GM12878 (cell line): ENCODE measurements around the gene NKAIN2. TPM values are rescaled to one million over a fixed set of nuclear protein-coding genes. Genes with fewer than 3 reads are reported as not detected.

Experiments used
- ATAC-seq: fragments of 200-7000 bp; cut with Tn5 transposase; 3 replicates; pipeline ENCODE4 v1.9.1; 2020; ENCODE audit warnings: mild to moderate bottlenecking, moderate library complexity
- BruUV-seq: library from RNA; stranded (reverse); fragments of 400-500 nt; replicated peaks from 2 replicates; lab custom pipeline; 2021; lab: Mats Ljungman, UMichigan
- CTCF ChIA-PET: fragments of 300-600 bp; sonication (Branson Sonifier 250); formaldehyde crosslinking; extraction: SDS; loops from one replicate; lab custom pipeline; 2021; ENCODE audit warnings: inconsistent platforms; lab: Yijun Ruan, JAX
- POLR2A ChIA-PET: fragments of 350-600 bp; formaldehyde crosslinking; extraction: SDS; loops from one replicate; lab custom pipeline; 2021; ENCODE audit warnings: inconsistent platforms; lab: Charles Lee
- RAD21 ChIA-PET: fragments of 300-600 bp; sonication (Branson Sonifier 250); formaldehyde crosslinking; loops from one replicate; lab custom pipeline; 2023; ENCODE audit warnings: antibody characterized with exemption; ENCODE audit not compliant: unreplicated experiment; lab: Charles Lee
- SMC1A ChIA-PET: fragments of 300-600 bp; sonication (Branson Sonifier 250); formaldehyde crosslinking; loops from one replicate; lab custom pipeline; 2023; ENCODE audit not compliant: unreplicated experiment, uncharacterized antibody; lab: Charles Lee
- DNase-seq: peaks from one replicate; pipeline ENCODE4 v3.0.0-alpha.2; 2011; ENCODE audit warnings: low read depth, low spot score
- FAIRE-seq: peaks from 3 replicates; lab custom pipeline; 2011; peaks lifted over from hg19 to GRCh38; lab: Jason Lieb, UNC
- H2AFZ ChIP-seq: 2 replicates; pipeline ENCODE4 v1.6.0; 2011; ENCODE audit warnings: low read depth, low read length, control low read depth; ENCODE audit not compliant: control insufficient read depth
- H3K27ac ChIP-seq: 2 replicates; pipeline ENCODE4 v1.5.1; 2011; ENCODE audit warnings: control low read depth; ENCODE audit not compliant: control insufficient read depth, insufficient read depth
- H3K27me3 ChIP-seq, 2 experiments: replicated peaks in 1 of 2; 2 replicates each; pipeline versions ENCODE4 v1.6.0 to v1.6.1; 2011; ENCODE audit warnings: low read length in 1 of 2; ENCODE audit not compliant: control insufficient read depth in 2 of 2, insufficient read depth in 2 of 2
- H3K36me3 ChIP-seq, 2 experiments: 2 replicates each; pipeline ENCODE4 v1.5.1; 2011; ENCODE audit warnings: low read length in 1 of 2; ENCODE audit not compliant: control insufficient read depth in 2 of 2, insufficient read depth in 2 of 2
- H3K4me1 ChIP-seq: 2 replicates; pipeline ENCODE4 v1.6.1; 2011; ENCODE audit warnings: mild to moderate bottlenecking, low read length, moderate library complexity, mixed read lengths; ENCODE audit not compliant: control insufficient read depth, insufficient read depth
- H3K4me2 ChIP-seq: 2 replicates; pipeline ENCODE4 v1.6.0; 2011; ENCODE audit warnings: control low read depth; ENCODE audit not compliant: control insufficient read depth, insufficient read depth
- H3K4me3 ChIP-seq: fragments of 200-600 bp; sonication (generic); 2 replicates; pipeline ENCODE4 v1.5.1; 2016
- H3K79me2 ChIP-seq: 2 replicates; pipeline ENCODE4 v1.6.0; 2011; ENCODE audit warnings: low read length; ENCODE audit not compliant: control insufficient read depth, insufficient read depth
- H3K9ac ChIP-seq: 2 replicates; pipeline ENCODE4 v1.8.0; 2011; ENCODE audit warnings: low read length, control low read depth, mixed read lengths; ENCODE audit not compliant: control insufficient read depth, insufficient read depth
- H3K9me3 ChIP-seq: replicated peaks from 3 replicates; pipeline ENCODE4 v1.5.1; 2011; ENCODE audit warnings: mild to moderate bottlenecking, low read length; ENCODE audit not compliant: control insufficient read depth, insufficient read depth
- H4K20me1 ChIP-seq: 2 replicates; pipeline ENCODE4 v1.6.0; 2011; ENCODE audit not compliant: control insufficient read depth, insufficient read depth
- CREM ChIP-seq: IDR thresholded peaks from 2 replicates; pipeline ENCODE4 v1.6.1; 2014; ENCODE audit warnings: antibody characterized with exemption, low read depth
- GATAD2B ChIP-seq: fragments of 450-650 bp; conservative IDR thresholded peaks from 2 replicates; pipeline ENCODE4 v1.6.1; 2017; ENCODE audit warnings: low read depth, mild to moderate bottlenecking, moderate library complexity
- IRF5 ChIP-seq: fragments of 450-650 bp; IDR thresholded peaks from 2 replicates; pipeline ENCODE4 v1.6.1; 2017; ENCODE audit warnings: borderline replicate concordance
- MTA2 ChIP-seq: fragments of 450-650 bp; IDR thresholded peaks from 2 replicates; pipeline ENCODE4 v1.6.1; 2016; ENCODE audit warnings: low read depth, mild to moderate bottlenecking, moderate library complexity
- RAD51 ChIP-seq: fragments of 450-650 bp; IDR thresholded peaks from 2 replicates; pipeline ENCODE4 v1.6.1; 2016; ENCODE audit warnings: moderate library complexity, mild to moderate bottlenecking, inconsistent platforms
- ZSCAN29 ChIP-seq: fragments of 450-650 bp; IDR thresholded peaks from 2 replicates; pipeline ENCODE4 v1.6.1; 2017; ENCODE audit warnings: mild to moderate bottlenecking, moderate library complexity
- WGBS: methylation state at CpG from one replicate; pipeline ENCODE4 v1.1.6; 2016; ENCODE audit warnings: low lambda C conversion rate; ENCODE audit not compliant: insufficient replicate concordance, insufficient coverage; ENCODE audit errors: missing lambda C conversion rate; 5-methylcytosine and 5-hydroxymethylcytosine counted together
- in situ Hi-C: fragments of 300-500 bp; cut with MboI; formaldehyde crosslinking; loops from 9 replicates; pipeline ENCODE4 v1.14.3; 2018; ENCODE audit warnings: mixed read lengths
- intact Hi-C: fragments of 100-400 bp; cut with micrococcal nuclease; formaldehyde crosslinking; loops from one replicate; pipeline ENCODE4 v1.14.2; 2022; ENCODE audit not compliant: unreplicated experiment
- polyA plus RNA-seq, 11 experiments: library from polyadenylated mRNA; depleted of rRNA in 4 of 11; unstranded in 6 of 11; stranded (reverse) in 5 of 11; fragments of >200 nt; fragmentation: Nextera tagmentation in 4 of 11; fragmentation: Illumina TruSeq in 1 of 11; extraction: Ambion mirVana in 4 of 11; extraction: Trizol in 1 of 11; gene quantifications; 1 replicate in 1 of 11; 2 replicates in 10 of 11; pipeline versions ENCODE4 v1.2.1 to v1.2.3, GENCODE V29; 2011 to 2016; ENCODE audit warnings: inconsistent platforms in 2 of 11, missing spikeins in 2 of 11, low read depth in 1 of 11
- total RNA-seq, 4 experiments: library from RNA; depleted of rRNA in 3 of 4; stranded (reverse); fragments of >200 nt in 3 of 4; fragmentation: Illumina TruSeq in 1 of 4; extraction: Trizol in 1 of 4; gene quantifications; 2 replicates each; pipeline versions ENCODE4 v1.2.1 to v1.2.3, GENCODE V29; 2013 to 2021
- TF ChIP-seq, protein P1 (sequence below): fragments of 450-650 bp; IDR thresholded peaks from 2 replicates; pipeline ENCODE4 v1.6.1; 2017; ENCODE audit warnings: mild to moderate bottlenecking, low read depth, inconsistent platforms; ENCODE audit not compliant: poor library complexity, severe bottlenecking

The NKAIN2 gene
- total and polyA plus RNA-seq, 10 of the 15 experiments (the other 5 are each of a cell fraction or from before 2014, with no cell fraction given): not detected

DNA sequence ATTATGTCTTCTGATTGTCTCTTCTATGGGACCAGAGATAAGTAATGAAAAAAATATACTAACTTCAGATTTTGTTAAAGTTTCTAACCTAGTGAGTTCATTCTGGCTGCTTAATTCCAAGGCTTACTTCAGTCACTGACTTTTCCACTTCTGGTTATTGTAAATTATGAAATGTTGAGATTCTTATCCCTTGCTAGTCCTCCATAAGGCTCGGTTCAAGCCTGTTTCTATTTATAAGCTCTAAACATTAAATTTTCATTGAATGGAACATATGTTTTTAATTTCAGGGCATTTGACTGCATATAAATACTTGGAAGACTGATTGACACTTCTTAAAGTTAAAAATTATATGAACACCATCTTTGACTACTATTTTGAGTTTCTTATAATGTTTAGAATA lies 23.6 kb upstream of the NKAIN2 start:
- no peaks in the 10 kb centered on the region for H3K27me3 ChIP-seq
- no peaks in the 10 kb centered on the region for H3K79me2 ChIP-seq
- RAD21 ChIA-PET: no interaction called here
- H3K9ac ChIP-seq: no peak overlapping the region
- POLR2A ChIA-PET: no interaction called here
- H3K36me3 ChIP-seq: no peaks in the 10 kb centered on the region
- DNase-seq: no peak
- no TSS peak for BruUV-seq
- no peak overlapping the region for H2AFZ ChIP-seq
- in situ Hi-C loops: no loop called here
- no peak for FAIRE-seq
- WGBS: 6% methylated on average over 1 of the region's 1 CpG
- intact Hi-C loops: no loop called here
- CTCF ChIA-PET: interaction anchor here (1.2 kb wide), 1 partner anchor 9 kb away, joined by 4 read pairs; no protein-coding TSS in a partner anchor
- SMC1A ChIA-PET: no interaction called here
- no peaks in the 10 kb centered on the region for H3K9me3 ChIP-seq
- no peak for ATAC-seq
- TF ChIP-seq GATAD2B (no peak), ZSCAN29 (no peak), CREM (no peak), IRF5 (no peak), MTA2 (no peak), RAD51 (no peak)
- TF ChIP-seq, protein P1, sequence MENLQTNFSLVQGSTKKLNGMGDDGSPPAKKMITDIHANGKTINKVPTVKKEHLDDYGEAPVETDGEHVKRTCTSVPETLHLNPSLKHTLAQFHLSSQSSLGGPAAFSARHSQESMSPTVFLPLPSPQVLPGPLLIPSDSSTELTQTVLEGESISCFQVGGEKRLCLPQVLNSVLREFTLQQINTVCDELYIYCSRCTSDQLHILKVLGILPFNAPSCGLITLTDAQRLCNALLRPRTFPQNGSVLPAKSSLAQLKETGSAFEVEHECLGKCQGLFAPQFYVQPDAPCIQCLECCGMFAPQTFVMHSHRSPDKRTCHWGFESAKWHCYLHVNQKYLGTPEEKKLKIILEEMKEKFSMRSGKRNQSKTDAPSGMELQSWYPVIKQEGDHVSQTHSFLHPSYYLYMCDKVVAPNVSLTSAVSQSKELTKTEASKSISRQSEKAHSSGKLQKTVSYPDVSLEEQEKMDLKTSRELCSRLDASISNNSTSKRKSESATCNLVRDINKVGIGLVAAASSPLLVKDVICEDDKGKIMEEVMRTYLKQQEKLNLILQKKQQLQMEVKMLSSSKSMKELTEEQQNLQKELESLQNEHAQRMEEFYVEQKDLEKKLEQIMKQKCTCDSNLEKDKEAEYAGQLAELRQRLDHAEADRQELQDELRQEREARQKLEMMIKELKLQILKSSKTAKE: no peak
- no peak overlapping the region for H3K4me3 ChIP-seq
- H3K4me1 ChIP-seq: no peaks in the 10 kb centered on the region
- no peak overlapping the region for H3K27ac ChIP-seq
- no peak overlapping the region for H3K4me2 ChIP-seq
- no peaks in the 10 kb centered on the region for H4K20me1 ChIP-seq
